A549 (cell line): Measurements from ENCODE around the gene SH3GL2. TPM values are rescaled to one million over a fixed set of nuclear protein-coding genes. Genes with fewer than 3 reads are reported as not detected.

Experiments used
- ATAC-seq, 2 experiments: fragments of 200-7000 bp in 1 of 2; fragments of >200 bp in 1 of 2; cut with Nextera tagmentation in 1 of 2; cut with Tn5 transposase in 1 of 2; 3 replicates each; pipeline versions ENCODE4 v1.8.0 to v1.9.1; 2018 to 2020; ENCODE audit warnings: mild to moderate bottlenecking in 1 of 2, moderate library complexity in 1 of 2
- CTCF ChIA-PET: fragments of 300-600 bp; sonication (Branson Sonifier 250); formaldehyde crosslinking; extraction: SDS; loops from one replicate; lab custom pipeline; 2021; ENCODE audit warnings: antibody characterized with exemption, inconsistent platforms; lab: Yijun Ruan, JAX
- POLR2A ChIA-PET: fragments of 350-600 bp; formaldehyde crosslinking; extraction: SDS; loops from one replicate; lab custom pipeline; 2021; ENCODE audit warnings: antibody characterized with exemption, inconsistent platforms; lab: Yijun Ruan, JAX
- DNase-seq, 2 experiments: peaks; one replicate each; pipeline versions ENCODE4 v3.0.0 to v3.0.0-alpha.2; 2011 to 2016; ENCODE audit warnings: low read depth in 1 of 2, low spot score in 1 of 2
- FAIRE-seq: peaks from 2 replicates; lab custom pipeline; 2011; peaks lifted over from hg19 to GRCh38; lab: Jason Lieb, UNC
- H3K27ac ChIP-seq, 2 experiments: fragments of >200 bp; sonication (Bioruptor Twin); formaldehyde crosslinking; 3 replicates each; pipeline ENCODE4 v1.5.1; 2016 to 2017
- H3K4me1 ChIP-seq: fragments of >200 bp; sonication (Bioruptor Twin); formaldehyde crosslinking; 3 replicates; pipeline ENCODE4 v1.6.1; 2016
- H3K4me2 ChIP-seq: fragments of >200 bp; sonication (Bioruptor Twin); formaldehyde crosslinking; 3 replicates; pipeline ENCODE4 v1.6.1; 2016
- H3K4me3 ChIP-seq: fragments of >200 bp; sonication (Bioruptor Twin); formaldehyde crosslinking; 3 replicates; pipeline ENCODE4 v1.5.1; 2016
- H3K9me3 ChIP-seq: fragments of >200 bp; sonication (Bioruptor Twin); formaldehyde crosslinking; 3 replicates; pipeline ENCODE4 v1.6.1; 2016
- BHLHE40 ChIP-seq: IDR thresholded peaks from 2 replicates; pipeline ENCODE4 v1.6.1; 2012; ENCODE audit warnings: low read depth, low read length, inconsistent platforms
- CEBPB ChIP-seq, 2 experiments: fragments of >200 bp in 1 of 2; sonication (Bioruptor Twin) in 1 of 2; formaldehyde crosslinking in 1 of 2; IDR thresholded peaks; 2 replicates each; pipeline ENCODE4 v1.6.1; 2012 to 2016
- EHF ChIP-seq: fragments of 250-450 bp; sonication (Bioruptor Pico); IDR thresholded peaks from 2 replicates; pipeline ENCODE4 v1.5.0; 2020; ENCODE audit warnings: mild to moderate bottlenecking
- ESRRA ChIP-seq: fragments of 150-350 bp; IDR thresholded peaks from 2 replicates; pipeline ENCODE4 v1.6.1; 2014; ENCODE audit warnings: mild to moderate bottlenecking, low read length, borderline replicate concordance
- FOSB ChIP-seq: fragments of 250-450 bp; sonication (Bioruptor Pico); IDR thresholded peaks from 2 replicates; pipeline ENCODE4 v1.5.0; 2020; ENCODE audit warnings: mild to moderate bottlenecking, moderate library complexity
- NPAS2 ChIP-seq: fragments of 250-450 bp; sonication (Bioruptor Pico); IDR thresholded peaks from 2 replicates; pipeline ENCODE4 v1.8.0; 2022; ENCODE audit warnings: mild to moderate bottlenecking, moderate library complexity, borderline replicate concordance
- NR3C1 ChIP-seq: fragments of >200 bp; sonication (Bioruptor Twin); formaldehyde crosslinking; IDR thresholded peaks from 3 replicates; pipeline ENCODE4 v1.6.1; 2017
- PHF8 ChIP-seq: fragments of 200-600 bp; sonication (generic); IDR thresholded peaks from 2 replicates; pipeline ENCODE4 v1.6.1; 2016; ENCODE audit warnings: low read depth, mild to moderate bottlenecking, antibody characterized with exemption, moderate library complexity, borderline replicate concordance
- POLR2A ChIP-seq: IDR thresholded peaks from 2 replicates; pipeline ENCODE4 v1.6.1; 2012; ENCODE audit warnings: mild to moderate bottlenecking, low read length
- RNF2 ChIP-seq: fragments of 200-600 bp; sonication (generic); IDR thresholded peaks from 2 replicates; pipeline ENCODE4 v1.6.1; 2016; ENCODE audit warnings: low read depth, mild to moderate bottlenecking, antibody characterized with exemption, moderate library complexity, borderline replicate concordance
- TP53 ChIP-seq: fragments of 250-450 bp; sonication (Bioruptor Pico); IDR thresholded peaks from 2 replicates; pipeline ENCODE4 v1.5.0; 2021; ENCODE audit warnings: mild to moderate bottlenecking, moderate library complexity
- ZNF302 ChIP-seq: fragments of 250-450 bp; sonication (Bioruptor Pico); IDR thresholded peaks from 2 replicates; pipeline ENCODE4 v1.9.0; 2021; ENCODE audit warnings: inconsistent platforms, mild to moderate bottlenecking, moderate library complexity
- WGBS: methylation state at CpG from one replicate; pipeline ENCODE4 v1.1.6; 2017; ENCODE audit errors: missing lambda C conversion rate; 5-methylcytosine and 5-hydroxymethylcytosine counted together
- polyA plus RNA-seq, 4 experiments: library from polyadenylated mRNA; depleted of rRNA in 3 of 4; stranded (reverse); fragments of >200 nt; fragmentation: RNase III in 1 of 4; extraction: RNeasy Plus Mini Kit Qiagen cat#74134 plus additional on column Dnase treatment in 1 of 4; gene quantifications; 2 replicates in 3 of 4; 3 replicates in 1 of 4; pipeline ENCODE4 v1.2.3, GENCODE V29; 2011 to 2017
- TF ChIP-seq, protein P1 (sequence below): IDR thresholded peaks from 2 replicates; pipeline ENCODE4 v1.6.1; 2012; ENCODE audit warnings: low read depth, borderline replicate concordance
- TF ChIP-seq, protein P2 (sequence below): fragments of 450-650 bp; IDR thresholded peaks from 2 replicates; pipeline ENCODE4 v1.6.1; 2014; ENCODE audit warnings: antibody characterized with exemption
- TF ChIP-seq, protein P3 (sequence below): fragments of >200 bp; sonication (Bioruptor Twin); formaldehyde crosslinking; IDR thresholded peaks from 3 replicates; pipeline ENCODE4 v1.5.1; 2016
- TF ChIP-seq, protein P4 (sequence below): fragments of >200 bp; sonication (Bioruptor Twin); formaldehyde crosslinking; IDR thresholded peaks from 3 replicates; pipeline ENCODE4 v1.6.1; 2016
- TF ChIP-seq, protein P5 (sequence below): fragments of 150-350 bp; IDR thresholded peaks from 2 replicates; pipeline ENCODE4 v1.6.1; 2014; ENCODE audit warnings: low read depth, mild to moderate bottlenecking, low read length

SH3GL2 gene
- polyA plus RNA-seq, 2 of the 4 experiments (the other 2 are of a cell fraction) = 0.03 TPM

DNA sequence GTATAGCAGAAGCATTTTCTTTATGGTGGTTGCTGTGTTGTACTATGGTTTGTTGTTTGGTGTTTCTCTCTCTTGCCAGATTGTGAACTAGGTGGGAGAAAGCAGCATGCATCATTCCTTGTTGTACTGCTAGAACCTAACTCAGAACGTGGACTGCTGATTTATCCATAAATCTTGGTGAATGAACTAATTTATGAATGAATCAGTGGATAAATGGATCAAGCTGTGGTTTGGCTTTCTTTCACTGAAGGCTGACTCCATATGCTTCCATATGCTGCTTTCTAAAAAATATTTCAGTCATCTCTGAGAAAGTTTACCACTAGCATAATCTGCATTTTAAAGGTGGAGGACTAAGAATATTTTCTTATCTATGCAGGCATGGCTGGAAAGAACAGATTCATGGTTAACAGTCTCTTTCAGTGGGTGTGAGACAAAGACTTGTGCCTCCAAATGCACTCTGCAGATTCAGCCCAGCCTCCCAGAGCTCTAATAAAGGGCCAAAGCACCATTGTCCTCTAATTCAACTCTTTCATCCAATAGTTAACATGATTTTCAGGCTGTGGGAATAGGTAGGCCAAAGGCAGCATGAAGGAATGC lies 237.7 kb downstream of the SH3GL2 start (continued):
- TF ChIP-seq, protein P1, sequence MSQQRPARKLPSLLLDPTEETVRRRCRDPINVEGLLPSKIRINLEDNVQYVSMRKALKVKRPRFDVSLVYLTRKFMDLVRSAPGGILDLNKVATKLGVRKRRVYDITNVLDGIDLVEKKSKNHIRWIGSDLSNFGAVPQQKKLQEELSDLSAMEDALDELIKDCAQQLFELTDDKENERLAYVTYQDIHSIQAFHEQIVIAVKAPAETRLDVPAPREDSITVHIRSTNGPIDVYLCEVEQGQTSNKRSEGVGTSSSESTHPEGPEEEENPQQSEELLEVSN = no peak
- TF ChIP-seq, protein P2, sequence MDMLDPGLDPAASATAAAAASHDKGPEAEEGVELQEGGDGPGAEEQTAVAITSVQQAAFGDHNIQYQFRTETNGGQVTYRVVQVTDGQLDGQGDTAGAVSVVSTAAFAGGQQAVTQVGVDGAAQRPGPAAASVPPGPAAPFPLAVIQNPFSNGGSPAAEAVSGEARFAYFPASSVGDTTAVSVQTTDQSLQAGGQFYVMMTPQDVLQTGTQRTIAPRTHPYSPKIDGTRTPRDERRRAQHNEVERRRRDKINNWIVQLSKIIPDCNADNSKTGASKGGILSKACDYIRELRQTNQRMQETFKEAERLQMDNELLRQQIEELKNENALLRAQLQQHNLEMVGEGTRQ = no peak
- TF ChIP-seq NPAS2 = no peak
- no peak for TF ChIP-seq PHF8

DNA sequence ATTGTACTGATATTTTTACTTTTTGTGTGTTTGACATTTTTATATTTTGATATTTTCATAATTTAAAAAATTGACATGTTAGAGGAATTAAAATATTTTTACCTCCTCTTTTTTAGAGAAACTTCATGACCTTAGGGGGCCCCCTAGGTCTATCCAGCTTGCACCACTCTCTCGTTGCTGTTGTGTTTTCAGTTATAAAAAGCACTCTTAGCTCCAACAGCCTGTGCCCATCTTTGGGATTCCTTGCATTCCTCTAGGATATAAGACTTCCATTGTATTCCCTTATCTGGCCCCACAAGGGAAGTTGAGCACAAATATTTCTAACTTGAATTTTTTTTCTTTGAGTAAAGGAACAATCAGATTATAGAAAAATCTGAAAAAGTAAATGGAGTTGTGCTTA lies 245.3 kb downstream of the SH3GL2 start:
- ATAC-seq (no peak), FAIRE-seq (no peak), DNase-seq (no peak)
- ChIA-PET CTCF (interaction anchor here (1.2 to 1.5 kb wide), 2 partner anchors 8 to 13 kb away, joined by 3 to 4 read pairs; no protein-coding TSS in a partner anchor), POLR2A (no interaction called here)
- Histone ChIP-seq H3K27ac (no peak overlapping the region), H3K4me1 (no peaks in the 10 kb centered on the region), H3K4me3 (no peak overlapping the region), H3K9me3 (no peaks in the 10 kb centered on the region)
- WGBS = 0% methylated on average over 1 of the region's 1 CpG
- TF ChIP-seq FOSB = no peak
- TF ChIP-seq EHF (CRISPR knock-in tag) = no peak
- no peak for TF ChIP-seq CEBPB (IDR thresholded peaks at IDR 0.05)
- TF ChIP-seq, protein P2 = no peak
- TF ChIP-seq ZNF302 (CRISPR knock-in tag) = no peak
- TF ChIP-seq TP53 = no peak
- no peak for TF ChIP-seq RNF2
- TF ChIP-seq, protein P3, sequence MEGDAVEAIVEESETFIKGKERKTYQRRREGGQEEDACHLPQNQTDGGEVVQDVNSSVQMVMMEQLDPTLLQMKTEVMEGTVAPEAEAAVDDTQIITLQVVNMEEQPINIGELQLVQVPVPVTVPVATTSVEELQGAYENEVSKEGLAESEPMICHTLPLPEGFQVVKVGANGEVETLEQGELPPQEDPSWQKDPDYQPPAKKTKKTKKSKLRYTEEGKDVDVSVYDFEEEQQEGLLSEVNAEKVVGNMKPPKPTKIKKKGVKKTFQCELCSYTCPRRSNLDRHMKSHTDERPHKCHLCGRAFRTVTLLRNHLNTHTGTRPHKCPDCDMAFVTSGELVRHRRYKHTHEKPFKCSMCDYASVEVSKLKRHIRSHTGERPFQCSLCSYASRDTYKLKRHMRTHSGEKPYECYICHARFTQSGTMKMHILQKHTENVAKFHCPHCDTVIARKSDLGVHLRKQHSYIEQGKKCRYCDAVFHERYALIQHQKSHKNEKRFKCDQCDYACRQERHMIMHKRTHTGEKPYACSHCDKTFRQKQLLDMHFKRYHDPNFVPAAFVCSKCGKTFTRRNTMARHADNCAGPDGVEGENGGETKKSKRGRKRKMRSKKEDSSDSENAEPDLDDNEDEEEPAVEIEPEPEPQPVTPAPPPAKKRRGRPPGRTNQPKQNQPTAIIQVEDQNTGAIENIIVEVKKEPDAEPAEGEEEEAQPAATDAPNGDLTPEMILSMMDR = no peak
- no peak for TF ChIP-seq BHLHE40
- no peak for TF ChIP-seq ESRRA
- TF ChIP-seq NR3C1 = no peak
- TF ChIP-seq, protein P4, sequence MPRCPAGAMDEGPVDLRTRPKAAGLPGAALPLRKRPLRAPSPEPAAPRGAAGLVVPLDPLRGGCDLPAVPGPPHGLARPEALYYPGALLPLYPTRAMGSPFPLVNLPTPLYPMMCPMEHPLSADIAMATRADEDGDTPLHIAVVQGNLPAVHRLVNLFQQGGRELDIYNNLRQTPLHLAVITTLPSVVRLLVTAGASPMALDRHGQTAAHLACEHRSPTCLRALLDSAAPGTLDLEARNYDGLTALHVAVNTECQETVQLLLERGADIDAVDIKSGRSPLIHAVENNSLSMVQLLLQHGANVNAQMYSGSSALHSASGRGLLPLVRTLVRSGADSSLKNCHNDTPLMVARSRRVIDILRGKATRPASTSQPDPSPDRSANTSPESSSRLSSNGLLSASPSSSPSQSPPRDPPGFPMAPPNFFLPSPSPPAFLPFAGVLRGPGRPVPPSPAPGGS = no peak
- TF ChIP-seq POLR2A = no peak
- TF ChIP-seq, protein P5, sequence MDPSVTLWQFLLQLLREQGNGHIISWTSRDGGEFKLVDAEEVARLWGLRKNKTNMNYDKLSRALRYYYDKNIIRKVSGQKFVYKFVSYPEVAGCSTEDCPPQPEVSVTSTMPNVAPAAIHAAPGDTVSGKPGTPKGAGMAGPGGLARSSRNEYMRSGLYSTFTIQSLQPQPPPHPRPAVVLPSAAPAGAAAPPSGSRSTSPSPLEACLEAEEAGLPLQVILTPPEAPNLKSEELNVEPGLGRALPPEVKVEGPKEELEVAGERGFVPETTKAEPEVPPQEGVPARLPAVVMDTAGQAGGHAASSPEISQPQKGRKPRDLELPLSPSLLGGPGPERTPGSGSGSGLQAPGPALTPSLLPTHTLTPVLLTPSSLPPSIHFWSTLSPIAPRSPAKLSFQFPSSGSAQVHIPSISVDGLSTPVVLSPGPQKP = no peak
- TF ChIP-seq, all 56 proteins: peak for 0
- no peak overlapping the region for H3K4me2 ChIP-seq
